SK-N-SH treated with all-trans-retinoic acid at 6 μM for 48 hours (cell line): ENCODE results near the gene FARS2.

ENCODE experiments used
- ISL1 ChIP-seq: fragments of 250-450 bp; sonication (Bioruptor Pico); IDR thresholded peaks from 2 replicates; pipeline ENCODE4 v2.1.2; 2022; ENCODE audit warnings: mild to moderate bottlenecking, moderate library complexity
- PATZ1 ChIP-seq: fragments of 250-450 bp; sonication (Bioruptor Pico); IDR thresholded peaks from 2 replicates; pipeline ENCODE4 v1.8.0; 2020; ENCODE audit warnings: mild to moderate bottlenecking, moderate library complexity, borderline replicate concordance
- SNAI2 ChIP-seq: fragments of 250-450 bp; sonication (Bioruptor Pico); IDR thresholded peaks from 2 replicates; pipeline ENCODE4 v1.5.0; 2020; ENCODE audit warnings: mild to moderate bottlenecking, moderate library complexity
- ZFP3 ChIP-seq: fragments of 250-450 bp; sonication (Bioruptor Pico); IDR thresholded peaks from 2 replicates; pipeline ENCODE4 v1.5.0; 2020; ENCODE audit warnings: mild to moderate bottlenecking, moderate library complexity
- ZFP30 ChIP-seq: fragments of 450-650 bp; formaldehyde crosslinking; IDR thresholded peaks from 2 replicates; pipeline ENCODE4 v1.5.0; 2022; ENCODE audit warnings: mild to moderate bottlenecking, moderate library complexity
- ZNF70 ChIP-seq: fragments of 450-650 bp; formaldehyde crosslinking; IDR thresholded peaks from 2 replicates; pipeline ENCODE4 v1.5.0; 2020; ENCODE audit warnings: mild to moderate bottlenecking, moderate library complexity
- ZNF8 ChIP-seq: fragments of 450-650 bp; formaldehyde crosslinking; IDR thresholded peaks from 2 replicates; pipeline ENCODE4 v1.5.0; 2020; ENCODE audit warnings: mild to moderate bottlenecking, moderate library complexity

GRCh38 chr6:5693225-5694145 lies 432.2 kb downstream of the FARS2 start:
- no peak for TF ChIP-seq PATZ1 (CRISPR knock-in tag)
- TF ChIP-seq ZNF8, result no peak
- TF ChIP-seq ZFP3 (CRISPR knock-in tag), result no peak
- no peak for TF ChIP-seq ISL1
- no peak for TF ChIP-seq SNAI2 (CRISPR knock-in tag)
- no peak for TF ChIP-seq ZFP30
- TF ChIP-seq ZNF70, result no peak
